ENCODE results near the gene ACVRL1. TPM values are rescaled to one million over a fixed set of nuclear protein-coding genes. Genes with fewer than 3 reads are reported as not detected.

ACVRL1 gene
- total RNA-seq: 100 to 1,000 TPM; 121 to 162 TPM

DNA sequence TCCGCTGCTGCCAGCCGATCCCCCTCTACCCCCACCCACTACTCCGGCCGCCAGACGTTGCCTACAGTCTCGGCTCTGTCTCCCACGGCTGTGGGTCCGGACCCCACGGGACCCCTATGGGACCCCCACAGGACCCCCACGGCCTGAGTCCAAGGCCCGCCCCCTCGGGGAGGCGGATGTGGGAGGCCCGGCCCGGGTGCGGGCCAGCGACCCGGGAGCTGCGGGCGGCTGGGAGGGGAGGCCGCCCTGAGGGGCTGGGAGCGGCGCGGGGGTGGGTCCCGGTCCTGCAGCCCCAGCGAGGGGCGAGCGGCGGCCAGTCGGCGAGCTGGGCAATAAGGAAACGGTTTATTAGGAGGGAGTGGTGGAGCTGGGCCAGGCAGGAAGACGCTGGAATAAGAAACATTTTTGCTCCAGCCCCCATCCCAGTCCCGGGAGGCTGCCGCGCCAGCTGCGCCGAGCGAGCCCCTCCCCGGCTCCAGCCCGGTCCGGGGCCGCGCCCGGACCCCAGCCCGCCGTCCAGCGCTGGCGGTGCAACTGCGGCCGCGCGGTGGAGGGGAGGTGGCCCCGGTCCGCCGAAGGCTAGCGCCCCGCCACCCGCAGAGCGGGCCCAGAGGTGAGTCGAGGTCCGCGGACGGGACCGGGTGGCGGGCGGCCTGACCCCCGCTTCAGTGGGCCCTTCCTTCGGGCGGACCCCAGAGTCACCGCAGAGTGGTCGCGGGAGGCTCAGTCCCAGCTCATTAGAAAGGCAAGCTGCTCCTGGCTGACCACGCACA, at the start of gene ACVRL1:
ACVRL1 (plus strand) TSS at position 422 of the 773 bp plus-strand sequence. CDS start 4,971 bp downstream, outside the sequence.
- no peaks in the 10 kb centered on the region for H3K36me3 ChIP-seq
- no peaks in the 10 kb centered on the region for H3K27me3 ChIP-seq
- peak within 1 kb of the TSS; percentile 66 for H3K4me3 ChIP-seq
- H3K9ac ChIP-seq (ENCODE audit: low read depth in 2 of 2, low read length in 2 of 2): peak within 1 kb of the TSS; percentile 80 to 95
- no peaks in the 10 kb centered on the region for H3K9me3 ChIP-seq
- TF ChIP-seq, protein P1, sequence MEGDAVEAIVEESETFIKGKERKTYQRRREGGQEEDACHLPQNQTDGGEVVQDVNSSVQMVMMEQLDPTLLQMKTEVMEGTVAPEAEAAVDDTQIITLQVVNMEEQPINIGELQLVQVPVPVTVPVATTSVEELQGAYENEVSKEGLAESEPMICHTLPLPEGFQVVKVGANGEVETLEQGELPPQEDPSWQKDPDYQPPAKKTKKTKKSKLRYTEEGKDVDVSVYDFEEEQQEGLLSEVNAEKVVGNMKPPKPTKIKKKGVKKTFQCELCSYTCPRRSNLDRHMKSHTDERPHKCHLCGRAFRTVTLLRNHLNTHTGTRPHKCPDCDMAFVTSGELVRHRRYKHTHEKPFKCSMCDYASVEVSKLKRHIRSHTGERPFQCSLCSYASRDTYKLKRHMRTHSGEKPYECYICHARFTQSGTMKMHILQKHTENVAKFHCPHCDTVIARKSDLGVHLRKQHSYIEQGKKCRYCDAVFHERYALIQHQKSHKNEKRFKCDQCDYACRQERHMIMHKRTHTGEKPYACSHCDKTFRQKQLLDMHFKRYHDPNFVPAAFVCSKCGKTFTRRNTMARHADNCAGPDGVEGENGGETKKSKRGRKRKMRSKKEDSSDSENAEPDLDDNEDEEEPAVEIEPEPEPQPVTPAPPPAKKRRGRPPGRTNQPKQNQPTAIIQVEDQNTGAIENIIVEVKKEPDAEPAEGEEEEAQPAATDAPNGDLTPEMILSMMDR (IDR thresholded peaks at IDR 0.05): no peak
- H3K4me1 ChIP-seq: peaks cover 30% of the 10 kb centered on the region
- intact Hi-C loops (cut with DNase I): no loop called here
- H3K27ac ChIP-seq: peak within 1 kb of the TSS; percentile 81
- DNase-seq: peak; percentile 60

DNA sequence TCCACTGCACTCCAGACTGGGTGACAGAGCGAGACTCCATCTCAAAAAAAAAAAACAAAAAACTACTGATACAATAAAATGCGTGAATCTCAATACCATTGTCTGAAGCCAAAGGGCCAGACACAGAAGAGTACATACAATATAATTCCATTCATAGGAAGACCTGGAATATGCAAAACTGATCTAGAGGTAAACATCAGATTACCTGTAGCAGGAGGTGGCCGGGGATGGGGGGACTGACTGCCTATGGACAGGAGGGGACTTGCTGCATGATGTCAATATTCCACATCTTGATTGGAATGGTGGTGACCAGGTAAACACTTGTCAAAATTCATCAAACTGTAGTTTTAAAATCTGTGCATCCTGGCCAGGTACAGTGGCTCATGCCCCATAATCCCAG, 46.3 kb upstream of the ACVRL1 start:
- H3K9me3 ChIP-seq: no peaks in the 10 kb centered on the region
- peaks cover 23% of the 10 kb centered on the region for H3K27me3 ChIP-seq
- H3K36me3 ChIP-seq: no peaks in the 10 kb centered on the region
- no peak overlapping the region for H3K27ac ChIP-seq
- intact Hi-C loops (cut with DNase I): no loop called here
- TF ChIP-seq, protein P1 (IDR thresholded peaks at IDR 0.05): no peak
- no peak overlapping the region for H3K9ac ChIP-seq (ENCODE audit: low read depth in 2 of 2, low read length in 2 of 2)
- DNase-seq: no peak
- H3K4me3 ChIP-seq: no peak overlapping the region
- H3K4me1 ChIP-seq: peaks cover 6% of the 10 kb centered on the region

DNA sequence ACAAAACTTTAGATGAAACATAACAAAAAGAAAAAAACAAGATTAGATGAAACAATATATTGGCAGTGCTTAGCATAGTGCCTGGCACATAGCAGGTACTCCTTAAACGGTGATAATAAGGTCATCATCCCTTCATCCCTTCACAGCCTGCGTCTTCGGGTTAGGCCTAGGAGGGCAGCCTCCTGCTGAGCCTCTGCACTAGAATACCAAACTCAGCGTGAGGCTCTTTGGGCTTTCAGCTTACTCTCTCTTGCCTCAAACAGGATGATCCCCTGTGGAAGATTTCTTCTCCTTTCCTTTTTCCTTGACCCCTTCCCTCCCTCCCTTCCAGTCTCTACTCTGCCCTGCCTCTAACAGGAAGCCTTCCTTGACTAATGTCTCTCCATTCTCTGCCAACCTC, 44.4 kb upstream of the ACVRL1 start:
- no peak overlapping the region for H3K4me3 ChIP-seq
- peaks cover 6% of the 10 kb centered on the region for H3K4me1 ChIP-seq
- H3K9ac ChIP-seq (ENCODE audit: low read depth in 2 of 2, low read length in 2 of 2): no peak overlapping the region
- DNase-seq: no peak
- TF ChIP-seq, protein P1 (IDR thresholded peaks at IDR 0.05): no peak
- H3K27ac ChIP-seq: no peak overlapping the region
- peaks cover 23% of the 10 kb centered on the region for H3K27me3 ChIP-seq
- no peaks in the 10 kb centered on the region for H3K36me3 ChIP-seq
- intact Hi-C loops (cut with DNase I): no loop called here
- H3K9me3 ChIP-seq: no peaks in the 10 kb centered on the region

DNA sequence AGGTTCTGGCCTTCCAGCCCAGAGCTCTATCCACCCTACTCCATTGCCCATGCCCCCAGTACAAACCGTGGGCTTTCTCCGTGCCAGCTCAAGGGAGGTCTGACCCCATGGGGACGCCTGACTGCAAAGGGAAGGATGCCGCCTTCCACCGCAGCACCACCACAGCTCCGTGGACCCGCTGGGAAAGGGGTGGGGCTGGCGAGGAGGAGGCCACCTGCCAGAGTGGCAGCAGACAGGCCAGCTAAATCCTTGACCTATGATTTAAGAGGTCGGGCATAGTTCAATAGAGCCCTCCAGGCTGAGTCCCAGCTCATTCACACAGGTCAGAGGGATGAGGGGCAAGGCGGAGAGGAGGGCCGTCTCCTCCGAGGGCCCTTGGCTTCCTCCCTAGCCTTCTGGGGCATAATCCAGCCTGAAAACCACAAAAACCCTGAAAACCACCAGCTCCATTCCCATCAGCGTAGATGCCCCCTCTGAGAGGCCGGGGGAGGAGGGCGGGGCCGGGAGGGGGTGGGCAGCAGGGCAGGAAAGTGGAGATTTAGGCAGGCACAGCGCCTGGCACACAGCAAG, 43.9 kb upstream of the ACVRL1 start:
- Histone ChIP-seq H3K9me3 (no peaks in the 10 kb centered on the region), H3K4me3 (peak overlapping the region; percentile 28), H3K9ac (ENCODE audit: low read depth in 2 of 2, low read length in 2 of 2) (no peak overlapping the region), H3K27ac (no peak overlapping the region), H3K27me3 (peaks cover 23% of the 10 kb centered on the region), H3K4me1 (peaks cover 6% of the 10 kb centered on the region), H3K36me3 (no peaks in the 10 kb centered on the region)
- intact Hi-C loops (cut with DNase I): no loop called here
- DNase-seq: no peak
- TF ChIP-seq, protein P1 (IDR thresholded peaks at IDR 0.05): no peak

DNA sequence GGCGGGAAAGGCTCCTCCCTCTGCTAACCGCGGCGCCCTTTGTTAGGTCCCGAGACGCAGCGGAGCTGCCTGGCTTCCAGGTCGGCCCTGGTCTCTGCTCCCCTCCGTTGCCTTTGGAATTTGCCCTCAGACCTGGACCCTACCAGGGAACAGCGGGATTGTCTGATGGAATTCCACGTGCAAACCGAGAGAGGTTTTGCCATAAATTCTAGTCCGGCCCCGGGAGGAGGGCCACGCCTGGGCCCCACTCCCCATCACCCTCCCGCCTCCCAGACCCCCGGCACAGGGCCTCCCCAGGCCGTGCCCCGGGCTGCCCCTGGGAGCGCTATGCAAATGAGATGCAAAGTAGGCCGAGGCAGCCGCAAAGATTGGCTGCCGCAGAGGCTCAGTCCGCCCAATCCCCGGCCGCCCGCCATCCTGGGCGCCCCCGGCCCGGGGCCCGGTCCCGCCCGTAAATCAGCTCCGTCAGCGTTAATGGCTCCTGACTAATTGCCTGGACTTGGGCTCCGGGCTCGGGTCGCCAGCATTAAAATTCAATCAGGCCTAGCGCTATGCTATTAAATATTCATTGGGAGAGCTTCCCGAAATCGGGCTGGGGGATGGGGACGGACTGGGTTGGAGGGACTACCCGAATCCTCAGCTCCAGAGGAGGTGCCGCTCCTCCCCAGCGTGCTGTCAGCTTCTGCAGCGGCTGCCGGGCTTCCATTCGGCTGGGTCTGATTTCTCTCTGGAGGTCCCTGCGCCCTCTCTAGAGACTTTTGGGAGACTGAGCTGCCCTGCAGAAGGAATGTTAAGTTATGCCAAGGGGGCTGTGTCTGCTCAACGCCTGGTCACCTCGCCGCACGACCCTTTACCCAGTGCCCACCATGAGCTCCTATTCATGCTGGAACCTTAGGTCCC, 43.1 kb upstream of the ACVRL1 start:
- Histone ChIP-seq H3K4me1 (peaks cover 6% of the 10 kb centered on the region), H3K27ac (no peak overlapping the region), H3K9ac (ENCODE audit: low read depth in 2 of 2, low read length in 2 of 2) (peak overlapping the region in 1 of 2 donors; percentile 24), H3K36me3 (no peaks in the 10 kb centered on the region), H3K27me3 (peaks cover 28% of the 10 kb centered on the region), H3K4me3 (peak overlapping the region; percentile 28), H3K9me3 (no peaks in the 10 kb centered on the region)
- DNase-seq: no peak
- TF ChIP-seq, protein P1 (IDR thresholded peaks at IDR 0.05): no peak
- intact Hi-C loops (cut with DNase I): no loop called here
